AG20443 (cell line): Measurements from ENCODE around the gene RIC8B.
"Not testable (repeated sequence)": the region's sequence is repeated elsewhere in the genome, so short reads cannot be mapped to it uniquely, and the experiment has no call there.

Source experiments
- DNase-seq: peaks from one replicate; pipeline ENCODE4 v3.0.0; 2012; ENCODE audit warnings: low spot score, mixed read lengths

The RIC8B gene, protein sequence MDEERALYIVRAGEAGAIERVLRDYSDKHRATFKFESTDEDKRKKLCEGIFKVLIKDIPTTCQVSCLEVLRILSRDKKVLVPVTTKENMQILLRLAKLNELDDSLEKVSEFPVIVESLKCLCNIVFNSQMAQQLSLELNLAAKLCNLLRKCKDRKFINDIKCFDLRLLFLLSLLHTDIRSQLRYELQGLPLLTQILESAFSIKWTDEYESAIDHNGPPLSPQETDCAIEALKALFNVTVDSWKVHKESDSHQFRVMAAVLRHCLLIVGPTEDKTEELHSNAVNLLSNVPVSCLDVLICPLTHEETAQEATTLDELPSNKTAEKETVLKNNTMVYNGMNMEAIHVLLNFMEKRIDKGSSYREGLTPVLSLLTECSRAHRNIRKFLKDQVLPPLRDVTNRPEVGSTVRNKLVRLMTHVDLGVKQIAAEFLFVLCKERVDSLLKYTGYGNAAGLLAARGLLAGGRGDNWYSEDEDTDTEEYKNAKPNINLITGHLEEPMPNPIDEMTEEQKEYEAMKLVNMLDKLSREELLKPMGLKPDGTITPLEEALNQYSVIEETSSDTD

DNA sequence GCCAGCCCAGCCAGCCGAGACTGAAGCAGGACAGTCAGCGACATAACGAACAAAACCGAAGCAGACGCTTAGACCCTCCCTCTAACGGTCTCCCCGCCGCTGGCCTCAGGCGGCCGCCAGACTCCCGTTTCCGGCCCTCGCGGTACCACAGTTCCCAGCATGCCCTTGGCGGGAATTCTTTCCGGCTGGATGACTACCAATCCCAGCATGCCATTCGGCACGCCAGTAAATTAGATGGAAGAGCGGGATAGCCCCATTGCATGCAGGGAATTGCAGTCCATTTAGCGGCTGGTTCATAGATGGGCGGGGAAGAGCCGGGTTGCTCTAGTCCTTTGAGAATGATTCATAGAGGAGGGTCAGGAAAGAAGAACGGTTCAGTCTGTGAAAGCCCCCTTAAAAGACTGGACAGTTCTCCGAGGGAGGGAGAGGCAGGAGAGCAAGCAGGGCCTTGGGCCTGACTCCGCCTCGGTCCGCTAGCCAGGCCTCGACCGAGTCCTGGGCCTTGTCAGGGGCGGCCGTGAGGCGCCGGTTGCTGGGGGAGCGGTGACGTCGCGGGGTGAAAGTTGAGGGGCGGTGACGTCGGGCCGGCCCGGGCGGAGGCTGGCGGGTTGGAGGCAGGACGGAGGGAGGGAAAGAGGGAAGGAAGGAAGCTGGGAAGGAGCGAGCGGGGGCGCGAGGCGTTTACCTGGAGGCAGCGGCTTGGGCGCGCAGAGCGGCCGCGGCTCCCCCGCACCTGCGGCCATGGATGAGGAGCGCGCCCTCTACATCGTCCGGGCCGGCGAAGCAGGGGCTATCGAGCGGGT lies at the start of gene RIC8B:
Gene RIC8B, plus strand, starts transcription at position 678 of the 803 bp plus-strand sequence. Its CDS starts 64 bp downstream, at position 742.
- DNase-seq = peak; percentile 96

DNA sequence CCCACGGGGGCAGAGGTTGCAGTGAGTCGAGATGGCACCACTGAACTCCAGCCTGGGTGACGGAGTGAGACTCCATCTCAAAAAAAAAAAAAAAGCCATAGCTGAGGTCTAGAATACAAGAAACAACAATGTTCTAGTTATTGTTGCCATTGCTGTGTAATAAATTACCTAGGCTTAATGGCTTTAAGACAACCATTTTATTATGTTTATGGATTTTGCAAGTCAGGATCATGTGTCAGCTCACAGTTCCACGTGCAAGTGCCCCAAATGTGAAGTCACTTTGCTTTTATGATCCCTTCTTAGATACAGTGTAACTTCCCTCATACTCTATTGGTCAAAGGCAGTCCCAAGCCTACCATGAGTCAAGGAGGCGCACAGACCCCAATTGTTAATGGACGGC lies 49.5 kb upstream of the RIC8B start:
- no peak for DNase-seq

DNA sequence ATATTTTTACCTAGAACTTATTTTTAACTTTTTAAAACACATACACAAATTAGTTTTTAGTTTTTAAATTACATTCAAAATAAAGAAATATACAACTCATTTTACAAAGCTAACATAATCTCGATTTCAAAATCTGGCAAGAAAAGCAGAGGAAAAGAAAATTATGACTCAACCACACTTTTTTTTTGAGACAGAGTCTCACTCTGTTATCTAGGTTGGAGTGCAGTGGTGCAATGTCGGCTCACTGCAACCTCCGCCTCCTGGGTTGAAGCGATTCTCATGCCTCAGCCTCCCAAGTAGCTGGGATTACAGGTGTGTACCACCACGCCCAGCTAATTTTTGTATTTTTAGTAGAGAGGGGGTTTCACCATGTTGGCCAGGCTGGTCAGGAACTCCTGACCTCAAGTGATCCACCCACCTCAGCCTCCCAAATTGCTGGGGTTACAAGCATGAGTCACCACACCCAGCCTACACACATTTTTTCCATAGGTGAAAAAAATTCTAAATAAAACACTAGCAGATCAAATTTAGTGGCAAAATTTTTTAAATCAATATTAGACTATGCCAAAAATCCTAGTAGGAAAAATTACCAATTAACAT lies 47.8 kb upstream of the RIC8B start:
- DNase-seq = not testable (repeated sequence)

DNA sequence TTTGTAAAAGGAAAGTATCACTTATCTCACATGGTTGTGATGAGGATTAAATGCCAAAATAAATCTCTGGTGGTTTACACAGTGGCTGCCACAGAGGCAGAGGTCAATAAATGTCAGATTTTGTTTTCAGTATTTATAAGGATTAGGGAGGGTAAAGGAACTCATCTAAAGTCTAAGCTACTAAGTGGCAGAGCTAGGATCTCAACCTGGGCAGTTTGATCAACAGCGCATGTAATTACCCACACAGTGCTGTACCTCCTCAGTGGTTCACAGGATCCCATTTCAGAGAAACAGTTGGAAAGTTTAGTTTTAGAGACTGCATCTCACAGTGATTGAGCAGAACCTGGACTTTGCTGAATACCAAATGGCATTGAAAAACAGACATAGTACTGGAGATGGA lies 44.9 kb upstream of the RIC8B start:
- no peak for DNase-seq

DNA sequence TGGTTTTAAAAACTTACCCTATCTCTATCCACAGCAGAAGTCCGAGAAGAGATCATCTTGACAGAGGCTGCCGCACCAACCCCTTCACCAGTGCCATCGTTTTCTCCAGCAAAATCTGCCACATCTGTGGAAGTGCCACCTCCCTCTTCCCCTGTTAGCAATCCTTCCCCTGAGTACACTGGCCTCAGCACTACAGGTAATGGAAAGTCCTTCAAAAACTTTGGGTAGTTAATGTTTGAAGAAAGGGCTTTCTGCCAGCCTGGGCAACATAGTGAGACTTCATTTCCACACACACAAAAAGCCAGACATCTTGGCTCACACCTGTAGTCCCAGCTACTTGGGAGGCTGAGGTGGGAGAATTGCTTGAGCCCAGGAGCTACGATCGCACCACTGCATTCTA lies 41.6 kb upstream of the RIC8B start:
- DNase-seq = no peak

DNA sequence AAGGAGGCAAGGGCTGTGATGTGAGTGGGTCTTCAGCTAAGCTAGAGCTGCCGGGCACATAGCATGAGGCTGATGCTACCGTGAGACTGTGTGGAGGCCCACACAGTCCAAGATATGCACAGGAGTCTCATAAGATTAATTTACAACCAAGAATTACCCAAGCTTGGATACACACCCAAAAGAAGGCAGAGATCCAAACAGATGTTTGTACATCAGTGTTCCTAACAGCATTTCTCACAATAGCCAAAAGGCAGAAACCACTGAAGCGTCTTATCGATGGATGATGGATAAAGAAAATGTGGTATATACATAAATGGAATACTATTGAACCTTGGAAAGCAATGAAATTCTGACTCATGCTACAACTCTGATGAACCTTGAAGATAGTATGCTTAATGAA lies 40.8 kb upstream of the RIC8B start:
- DNase-seq = no peak

DNA sequence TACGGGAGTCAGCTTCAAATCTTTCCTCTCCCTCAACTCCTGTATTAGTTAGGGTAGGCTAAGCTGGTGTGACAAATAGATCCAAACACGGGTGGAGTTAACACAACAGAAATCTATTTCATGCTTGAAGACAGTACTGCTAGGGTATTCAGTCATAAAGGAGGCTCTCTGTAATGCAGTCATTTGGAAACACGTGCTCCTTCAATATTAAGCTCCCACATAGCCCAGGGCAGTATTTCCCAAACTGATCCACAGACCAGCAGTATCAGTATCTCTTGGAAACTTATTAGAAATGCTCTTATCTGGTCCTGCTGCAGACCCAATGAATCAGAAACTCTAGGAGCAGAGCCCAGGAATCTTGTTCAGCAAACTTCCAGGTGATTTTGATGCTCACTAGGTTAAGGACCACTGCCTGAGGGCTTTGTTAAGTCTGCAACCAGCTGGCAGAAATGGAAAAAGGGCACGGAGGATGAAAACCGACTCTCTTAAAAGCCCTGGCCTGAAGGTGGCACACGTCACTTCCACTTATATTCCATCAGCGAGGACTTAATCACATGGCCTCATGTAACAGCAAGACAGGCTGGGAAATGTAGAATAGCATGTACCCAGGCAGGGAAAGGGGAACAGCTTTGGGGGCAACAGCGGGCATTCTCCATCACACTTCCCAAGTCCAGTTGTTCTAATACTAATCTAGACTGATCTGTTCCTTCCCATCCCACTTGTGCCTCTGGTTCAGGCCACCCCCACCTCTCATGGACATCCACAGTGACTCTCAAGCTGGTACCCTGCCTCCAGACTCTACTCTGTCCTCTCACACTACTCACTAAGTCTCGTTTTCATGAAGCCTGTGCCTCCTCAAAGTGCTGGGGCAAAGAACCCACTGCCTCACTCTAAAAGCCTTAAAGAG lies 38.2 kb upstream of the RIC8B start:
- no peak for DNase-seq

DNA sequence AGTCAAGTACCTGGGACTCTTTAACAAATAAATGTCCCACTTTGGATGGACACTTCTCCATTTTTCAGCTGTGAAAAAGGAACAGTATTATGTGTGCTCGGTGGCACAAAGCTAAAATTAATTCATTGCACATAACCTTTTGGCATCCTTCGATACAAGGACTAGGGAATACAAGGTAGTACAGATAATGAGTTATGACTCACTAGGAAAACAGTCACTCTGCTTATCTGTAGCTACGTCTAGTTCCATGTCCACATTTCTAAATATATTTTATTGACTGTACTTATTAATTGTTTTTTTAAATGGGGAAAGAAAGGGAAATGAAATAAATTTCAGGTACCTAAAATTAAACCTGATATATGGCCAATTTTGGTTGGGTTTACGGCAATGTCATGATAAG lies 35.2 kb upstream of the RIC8B start:
- no peak for DNase-seq

DNA sequence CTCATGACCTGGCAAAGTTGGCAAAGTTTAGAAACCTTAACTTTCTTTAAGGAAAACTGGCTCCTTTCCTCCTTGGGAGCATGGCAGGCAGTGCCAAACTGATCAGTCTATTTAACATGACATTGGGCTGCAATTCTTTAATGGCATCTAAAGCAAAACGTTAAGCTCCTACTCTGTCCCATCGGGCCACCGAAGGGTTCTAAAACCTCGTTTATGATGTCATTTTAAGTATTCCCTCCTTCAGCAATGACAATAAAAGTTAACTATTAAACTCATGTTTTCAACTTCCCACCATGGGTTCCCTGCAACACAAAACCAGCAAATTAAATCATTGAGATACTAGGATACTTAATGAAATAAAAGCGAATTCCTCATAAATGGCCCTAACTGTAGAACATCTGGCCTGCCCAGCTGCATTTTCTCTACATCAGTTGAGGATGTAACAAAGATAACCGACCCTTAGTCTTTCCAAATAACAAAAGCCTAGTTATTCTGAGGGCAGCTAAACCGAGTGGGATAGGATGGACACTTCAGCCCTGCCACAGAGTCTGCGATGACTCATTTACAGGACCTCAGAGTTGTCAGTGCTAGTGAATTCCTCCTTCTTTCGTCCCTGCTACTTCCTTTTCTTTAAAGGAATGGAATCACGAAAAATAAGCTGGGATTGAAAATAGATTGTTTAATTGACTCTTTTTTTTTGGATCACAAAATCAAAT lies 34.5 kb upstream of the RIC8B start:
- peak; percentile 52 for DNase-seq

DNA sequence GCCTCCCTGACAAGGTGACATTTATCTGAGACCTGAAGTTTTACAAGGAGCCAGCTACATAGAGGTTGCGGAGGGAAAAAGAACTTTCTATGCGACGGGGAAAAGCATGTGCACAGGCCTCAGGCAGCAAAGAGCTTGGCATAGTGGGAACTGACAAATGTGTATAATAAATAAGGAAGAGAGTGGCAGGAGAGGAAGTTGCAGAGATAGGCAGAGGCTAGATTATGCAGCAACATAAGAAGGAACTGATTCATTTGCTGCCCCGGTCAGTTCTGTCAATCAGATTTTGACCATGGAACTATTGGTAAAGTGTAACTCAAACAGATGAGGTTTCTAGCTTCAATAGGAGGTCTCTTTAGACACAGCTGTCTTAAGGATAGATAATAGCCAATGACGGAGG lies 33.7 kb upstream of the RIC8B start:
- no peak for DNase-seq

DNA sequence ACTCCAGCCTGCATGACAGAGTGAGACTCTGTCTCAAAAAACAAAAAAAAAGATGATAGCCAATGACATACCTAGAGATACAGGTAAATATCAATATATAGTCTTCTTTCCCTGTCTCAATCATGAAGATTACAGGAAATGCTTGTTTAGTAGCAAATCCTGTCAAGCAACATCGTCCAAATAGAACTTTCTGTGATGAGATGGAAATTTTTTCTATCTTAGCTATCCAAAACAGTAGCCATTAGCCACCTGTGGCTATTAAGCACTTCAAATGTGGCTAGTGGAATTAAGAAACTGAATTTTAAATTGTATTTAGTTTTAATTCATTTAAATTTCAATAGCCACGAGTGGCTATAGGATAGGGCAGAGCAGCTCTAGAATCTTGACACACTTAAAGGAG lies 33.2 kb upstream of the RIC8B start:
- DNase-seq = no peak

DNA sequence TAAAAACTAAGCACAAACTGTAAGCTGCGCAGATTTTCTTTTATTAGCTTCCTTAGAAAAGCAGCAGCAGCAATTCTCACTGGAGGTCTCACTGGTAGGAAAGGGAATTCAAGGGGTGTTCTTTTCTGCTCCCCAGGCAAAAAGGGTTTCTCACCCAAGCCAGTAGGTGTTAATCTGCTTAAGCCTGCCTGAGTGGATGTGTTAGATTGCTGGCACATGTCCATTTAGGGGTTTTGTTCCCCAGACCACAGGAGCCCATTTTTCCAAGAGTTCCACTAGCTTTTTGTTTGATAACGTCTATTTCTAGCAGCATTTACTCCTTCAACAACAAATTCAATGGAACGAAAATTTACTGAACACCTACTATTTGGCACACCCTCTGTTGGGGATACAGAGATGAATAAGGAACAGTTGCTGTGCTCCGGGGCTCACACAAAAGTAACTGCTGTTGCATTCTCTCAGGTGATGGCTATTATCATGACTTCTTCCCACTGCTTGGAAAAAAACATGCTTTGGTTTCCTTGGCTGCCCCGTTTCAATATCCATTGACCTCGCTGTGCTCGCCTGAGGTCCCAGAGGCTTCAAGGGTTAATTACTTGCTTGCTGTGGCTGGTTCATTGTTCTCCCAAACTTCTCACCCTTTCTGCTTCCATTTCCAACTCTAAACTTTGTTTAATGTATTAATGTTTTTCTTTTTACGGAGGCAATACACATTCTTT lies 31.1 kb upstream of the RIC8B start:
- DNase-seq = no peak

DNA sequence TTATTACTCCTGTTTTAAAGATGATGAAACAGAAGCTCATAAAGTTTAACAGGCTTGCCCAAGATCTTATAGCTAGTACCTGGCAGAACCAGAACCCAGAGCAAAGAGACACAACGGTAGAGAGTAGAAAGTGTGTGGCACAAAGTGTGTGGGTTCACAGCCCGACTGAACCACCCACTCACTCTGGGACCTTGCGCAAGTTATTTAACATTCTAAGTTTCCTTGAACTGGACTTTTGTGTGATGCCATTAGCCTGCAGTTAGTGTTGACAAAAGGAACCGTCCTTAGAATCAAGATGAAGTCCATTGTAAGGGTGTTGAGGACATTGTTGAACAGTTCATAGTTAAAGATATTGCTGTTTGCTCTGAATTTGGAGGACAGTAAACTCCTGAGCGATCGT lies 29.9 kb upstream of the RIC8B start:
- DNase-seq = no peak

DNA sequence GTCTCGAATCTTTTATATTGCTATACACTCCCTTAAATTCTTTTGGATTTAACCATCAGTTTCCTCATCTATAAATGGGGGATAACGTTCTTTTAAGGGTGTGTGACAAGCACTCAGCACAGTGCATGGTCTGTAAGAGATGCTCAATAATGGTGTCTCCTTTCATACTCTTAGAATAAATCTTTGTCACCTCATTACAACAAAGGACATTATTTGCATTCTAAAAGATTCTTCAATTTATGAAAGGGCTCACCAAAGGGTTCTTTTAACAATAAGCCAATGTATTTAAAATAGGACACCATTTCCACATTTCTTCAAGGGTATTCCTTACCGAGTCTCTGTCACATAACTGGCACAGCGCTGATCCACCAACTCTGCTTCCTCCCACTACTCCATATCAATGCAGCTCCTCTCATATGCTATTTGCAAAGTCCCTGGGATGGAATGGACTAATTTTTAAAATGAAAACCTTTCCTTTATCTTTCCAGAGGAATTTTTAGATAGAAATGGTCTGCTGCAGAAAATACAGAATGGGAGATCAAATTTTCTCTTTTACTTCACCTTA lies 29.2 kb upstream of the RIC8B start:
- no peak for DNase-seq

DNA sequence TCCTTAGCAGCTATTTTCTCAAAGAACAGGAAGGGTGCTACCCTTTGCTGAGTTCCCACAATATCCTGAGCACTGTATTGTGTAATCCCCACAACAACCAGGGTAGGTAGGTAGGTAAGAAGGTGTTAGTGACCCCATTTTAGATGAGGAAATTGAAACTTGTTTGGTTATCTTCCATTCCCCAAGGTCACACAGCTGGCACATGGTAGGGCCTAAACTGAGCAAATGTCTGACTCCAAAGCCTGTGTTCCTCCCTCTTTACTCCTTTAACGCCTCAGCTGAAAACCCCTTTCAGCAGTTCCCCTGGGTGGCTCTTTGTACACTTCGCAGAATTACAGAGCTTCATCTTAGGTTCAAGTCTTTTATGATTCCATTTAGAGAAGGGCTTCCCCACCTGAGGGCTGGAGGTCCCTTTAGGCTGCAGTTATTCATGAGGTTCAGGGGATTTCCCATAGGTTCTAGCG lies 26.5 kb upstream of the RIC8B start:
- no peak for DNase-seq

DNA sequence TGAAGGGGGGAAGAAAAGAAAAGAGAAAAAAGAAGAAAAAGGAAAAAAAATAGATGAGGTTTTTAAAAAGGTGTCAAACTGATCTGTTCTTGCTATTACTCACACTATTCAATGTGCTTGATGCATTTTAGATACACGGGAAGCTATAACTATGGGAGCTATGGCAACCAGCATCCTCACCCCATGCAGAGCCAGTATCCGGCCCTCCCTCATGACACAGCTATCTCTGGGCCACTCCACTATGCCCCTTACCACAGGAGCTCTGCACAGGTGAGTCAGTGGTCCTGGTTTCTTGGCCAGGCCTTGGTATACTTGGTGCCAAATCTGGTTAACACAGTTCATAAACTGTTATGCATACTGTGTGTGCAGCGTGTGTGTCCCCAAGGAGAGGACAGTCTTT lies 24.0 kb upstream of the RIC8B start:
- no peak for DNase-seq

DNA sequence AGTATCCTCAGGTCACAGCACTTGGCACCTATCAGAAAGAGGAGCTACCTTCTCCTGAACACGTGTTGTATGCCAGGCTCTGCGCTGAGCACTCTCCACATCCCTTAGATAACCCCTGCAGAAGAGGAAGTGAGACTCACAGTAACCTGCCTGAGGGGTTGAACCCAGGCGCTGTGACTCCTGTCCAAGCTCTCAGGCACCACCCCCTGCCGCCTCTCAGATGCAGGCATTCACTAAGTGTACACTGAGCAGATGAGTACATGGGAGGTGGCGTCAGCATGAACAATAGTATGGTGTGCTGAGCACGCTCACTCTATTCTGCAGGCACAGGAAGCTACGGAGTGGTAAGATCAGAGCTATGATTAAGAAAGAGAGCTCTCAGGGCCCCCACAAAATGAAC lies 21.0 kb upstream of the RIC8B start:
- no peak for DNase-seq

DNA sequence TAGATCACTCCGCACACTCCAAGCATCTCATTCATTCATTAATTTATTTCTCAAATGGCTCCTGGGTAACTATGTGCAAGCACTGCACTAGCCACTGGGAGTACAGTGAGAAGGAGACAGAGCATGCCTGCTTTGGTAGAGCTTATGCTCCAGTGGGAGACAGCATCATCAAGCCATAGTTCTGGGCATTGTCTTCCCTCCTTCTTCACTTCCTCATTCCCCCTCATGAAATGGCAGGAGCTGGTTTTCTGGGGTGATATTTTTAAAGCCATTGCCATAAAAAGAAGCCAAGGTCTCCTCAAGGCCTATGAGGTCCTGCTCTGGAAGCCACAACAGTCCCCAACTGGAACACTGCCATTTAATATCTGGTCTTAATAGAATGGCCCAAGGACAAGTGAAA lies 20.2 kb upstream of the RIC8B start:
- no peak for DNase-seq

DNA sequence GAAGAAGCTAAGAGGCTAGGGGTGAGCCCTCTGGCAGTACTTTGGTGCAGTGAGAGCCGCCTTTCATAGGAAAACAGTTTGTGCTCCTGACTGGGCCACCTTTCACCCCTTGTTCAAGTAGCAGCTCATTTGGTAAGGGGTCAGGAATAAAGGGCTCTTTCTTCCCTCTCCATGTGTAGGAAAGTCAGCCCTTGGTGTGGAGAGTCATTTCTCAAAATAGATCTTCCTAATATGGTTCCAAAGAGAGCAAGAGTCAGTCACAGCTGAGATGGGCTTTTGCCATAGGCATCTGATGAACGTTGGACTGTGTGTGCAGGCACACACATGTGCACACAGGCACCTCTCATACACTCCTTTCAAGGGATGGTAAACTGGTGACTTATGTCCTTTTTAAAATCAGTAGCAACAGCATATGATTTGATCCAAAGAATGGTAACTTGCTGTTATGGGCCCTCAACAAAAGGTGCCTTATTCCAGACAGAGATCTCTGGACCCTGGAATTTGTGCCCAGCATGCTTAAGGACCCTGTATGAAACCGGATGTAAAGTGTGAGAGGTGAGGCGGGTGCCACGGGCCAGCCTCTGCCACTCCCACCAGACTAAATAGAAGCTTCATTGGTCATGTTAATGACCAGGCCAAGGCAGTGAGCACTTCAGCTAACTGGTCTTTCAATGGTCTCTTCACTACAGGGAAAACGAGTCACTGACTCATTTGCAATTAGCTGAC lies 16.7 kb upstream of the RIC8B start:
- DNase-seq = no peak
